ENCODE results near the gene TMEM232.

Gene TMEM232

DNA sequence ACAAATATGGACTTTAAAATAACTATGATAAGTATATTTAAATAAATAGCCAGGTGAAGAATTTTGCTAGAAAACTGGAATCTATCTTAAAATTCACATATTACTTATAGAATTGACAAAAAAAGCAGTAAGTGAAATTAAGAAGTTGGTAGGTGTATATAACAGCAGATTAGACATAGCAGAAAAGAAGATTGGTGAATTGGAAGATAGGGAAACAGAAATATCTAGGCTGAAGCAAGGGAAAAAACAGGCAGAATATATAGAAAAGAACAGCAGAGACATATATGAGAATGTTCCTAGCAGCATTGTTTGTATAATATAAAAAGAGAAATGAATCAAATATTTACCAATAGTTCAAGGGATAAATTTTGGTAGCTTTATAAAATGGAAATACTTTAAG, 294.9 kb downstream of the TMEM232 start:
- no peak overlapping the region for H3K4me3 ChIP-seq (ENCODE audit: low read depth, low read length)
- TF ChIP-seq, protein P1, sequence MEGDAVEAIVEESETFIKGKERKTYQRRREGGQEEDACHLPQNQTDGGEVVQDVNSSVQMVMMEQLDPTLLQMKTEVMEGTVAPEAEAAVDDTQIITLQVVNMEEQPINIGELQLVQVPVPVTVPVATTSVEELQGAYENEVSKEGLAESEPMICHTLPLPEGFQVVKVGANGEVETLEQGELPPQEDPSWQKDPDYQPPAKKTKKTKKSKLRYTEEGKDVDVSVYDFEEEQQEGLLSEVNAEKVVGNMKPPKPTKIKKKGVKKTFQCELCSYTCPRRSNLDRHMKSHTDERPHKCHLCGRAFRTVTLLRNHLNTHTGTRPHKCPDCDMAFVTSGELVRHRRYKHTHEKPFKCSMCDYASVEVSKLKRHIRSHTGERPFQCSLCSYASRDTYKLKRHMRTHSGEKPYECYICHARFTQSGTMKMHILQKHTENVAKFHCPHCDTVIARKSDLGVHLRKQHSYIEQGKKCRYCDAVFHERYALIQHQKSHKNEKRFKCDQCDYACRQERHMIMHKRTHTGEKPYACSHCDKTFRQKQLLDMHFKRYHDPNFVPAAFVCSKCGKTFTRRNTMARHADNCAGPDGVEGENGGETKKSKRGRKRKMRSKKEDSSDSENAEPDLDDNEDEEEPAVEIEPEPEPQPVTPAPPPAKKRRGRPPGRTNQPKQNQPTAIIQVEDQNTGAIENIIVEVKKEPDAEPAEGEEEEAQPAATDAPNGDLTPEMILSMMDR (IDR thresholded peaks at IDR 0.05; ENCODE audit: low read depth, low read length): no peak

DNA sequence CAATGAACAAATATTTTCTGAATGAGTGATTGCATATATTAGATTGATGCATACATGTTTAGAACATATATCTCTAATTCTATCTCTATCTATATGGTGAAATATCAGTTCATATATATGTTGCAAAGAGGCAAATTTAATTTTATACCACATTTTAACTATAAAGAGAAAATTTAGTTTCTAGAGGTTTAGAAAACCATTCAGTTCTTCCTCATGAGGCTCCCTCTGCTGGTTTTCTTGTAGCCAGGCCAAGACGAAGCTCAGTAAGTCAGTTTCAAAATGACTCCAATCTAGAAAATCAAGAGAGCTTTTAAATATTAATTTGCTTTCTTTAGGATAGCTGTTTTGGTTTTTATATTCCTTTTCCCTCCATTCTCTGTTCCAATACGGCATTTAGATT, 312.1 kb downstream of the TMEM232 start:
- TF ChIP-seq, protein P1 (IDR thresholded peaks at IDR 0.05; ENCODE audit: low read depth, low read length): no peak
- H3K4me3 ChIP-seq (ENCODE audit: low read depth, low read length): no peak overlapping the region

DNA sequence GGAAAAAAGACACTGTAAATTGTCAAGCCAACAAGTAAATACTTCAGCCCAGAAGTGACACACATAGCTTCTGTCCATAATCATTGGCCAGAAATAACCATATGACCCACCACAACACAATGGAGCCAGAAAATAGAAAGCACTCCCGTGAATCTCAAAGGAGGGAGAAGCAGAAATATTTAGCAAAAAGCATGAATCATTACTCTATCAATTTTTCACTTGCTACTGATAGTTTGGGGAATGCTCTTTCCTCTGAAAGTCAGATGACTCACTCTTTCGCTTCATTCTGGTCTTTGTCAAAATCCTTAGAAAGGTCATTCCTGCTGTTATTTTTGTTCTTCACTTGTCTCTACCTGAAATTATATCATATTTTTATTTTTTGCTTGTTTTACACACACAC, 312.6 kb downstream of the TMEM232 start:
- no peak overlapping the region for H3K4me3 ChIP-seq (ENCODE audit: low read depth, low read length)

DNA sequence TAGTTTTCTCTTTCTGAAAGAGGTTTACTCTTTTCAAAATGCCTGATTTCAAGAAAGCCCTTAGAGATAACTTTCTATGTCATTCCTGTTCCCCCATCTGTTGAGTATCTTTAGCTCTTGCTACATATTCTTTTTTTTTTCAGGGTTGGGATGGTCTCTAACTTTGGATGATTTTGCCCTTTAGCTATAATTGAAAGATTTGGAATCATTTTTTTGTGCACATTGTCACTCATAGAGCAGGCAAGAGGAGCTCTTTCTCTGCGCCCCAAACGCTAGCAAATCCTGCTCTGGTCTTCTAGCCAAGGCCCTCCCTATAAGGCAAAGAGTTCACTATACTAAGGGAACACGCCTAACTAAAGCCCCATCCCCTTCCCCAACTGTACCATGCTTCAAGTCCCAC, 316.9 kb downstream of the TMEM232 start:
- TF ChIP-seq, protein P1 (IDR thresholded peaks at IDR 0.05; ENCODE audit: low read depth, low read length): no peak
- H3K4me3 ChIP-seq (ENCODE audit: low read depth, low read length): no peak overlapping the region

More for the DNA sequence above, 312.6 kb downstream of the TMEM232 start:
- TF ChIP-seq, protein P1 (IDR thresholded peaks at IDR 0.05; ENCODE audit: low read depth, low read length): no peak

DNA sequence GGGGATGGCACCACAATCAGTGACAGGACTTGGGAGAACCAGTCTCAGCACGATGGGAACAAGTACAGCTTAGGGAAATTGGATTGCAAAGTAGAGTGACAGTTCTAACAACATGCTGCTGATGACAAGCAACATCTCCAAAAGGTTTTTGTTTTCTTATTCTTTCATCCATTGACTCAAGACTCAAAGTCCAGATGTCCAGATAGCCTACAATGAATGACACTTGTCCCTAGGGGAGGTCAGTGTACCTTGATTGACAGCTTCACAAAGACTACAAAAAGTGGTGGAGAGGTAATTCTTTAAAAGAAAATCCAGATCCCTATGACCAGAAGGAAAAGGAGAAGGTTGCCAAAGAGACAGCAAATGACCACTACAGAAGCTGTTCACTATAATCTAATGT, 323.9 kb downstream of the TMEM232 start:
- no peak overlapping the region for H3K4me3 ChIP-seq (ENCODE audit: low read depth, low read length)

DNA sequence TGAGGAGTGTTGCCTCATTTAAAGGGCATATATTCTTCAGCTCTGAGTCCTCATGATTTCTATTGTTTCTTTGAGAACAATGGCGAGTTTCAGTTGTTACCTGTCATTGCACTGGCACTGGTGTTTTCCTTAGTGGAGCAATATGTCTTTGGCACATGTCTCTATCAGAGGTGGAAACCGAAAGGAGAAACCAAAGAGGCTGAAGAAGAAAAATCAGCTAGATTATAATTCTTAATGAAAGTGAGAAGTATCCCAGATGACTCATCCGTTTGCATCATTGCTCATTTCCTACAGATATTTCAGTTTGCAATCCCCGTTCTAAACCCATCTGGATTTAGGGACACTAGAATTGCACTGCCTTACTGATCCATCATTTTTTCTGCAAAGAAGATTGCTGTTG, 324.6 kb downstream of the TMEM232 start:
- no peak overlapping the region for H3K4me3 ChIP-seq (ENCODE audit: low read depth, low read length)
- TF ChIP-seq, protein P1 (IDR thresholded peaks at IDR 0.05; ENCODE audit: low read depth, low read length): no peak

More for the DNA sequence above, 323.9 kb downstream of the TMEM232 start:
- TF ChIP-seq, protein P1 (IDR thresholded peaks at IDR 0.05; ENCODE audit: low read depth, low read length): no peak

DNA sequence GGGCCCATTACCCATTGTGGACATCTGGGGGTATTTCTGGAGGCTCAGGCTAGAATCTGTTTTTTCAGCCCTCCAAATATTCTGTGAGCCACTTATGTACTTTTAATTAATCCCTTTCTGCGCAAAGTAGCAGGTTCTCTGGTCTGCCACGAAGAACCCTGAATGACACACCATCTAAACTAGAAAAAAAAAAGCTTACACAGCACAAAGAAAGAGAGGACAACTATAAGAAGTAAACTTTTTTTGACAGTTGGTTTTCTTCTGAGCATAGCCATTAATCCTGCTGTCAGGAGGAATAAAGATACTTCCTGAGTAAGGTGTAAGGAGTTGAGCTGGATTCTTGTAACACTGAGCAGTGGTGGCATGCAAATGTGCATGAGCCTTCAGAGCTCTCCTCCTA, 327.5 kb downstream of the TMEM232 start:
- no peak overlapping the region for H3K4me3 ChIP-seq (ENCODE audit: low read depth, low read length)
- TF ChIP-seq, protein P1 (IDR thresholded peaks at IDR 0.05; ENCODE audit: low read depth, low read length): no peak
